Vagina (tissue), 2 donors: ENCODE results near the gene SCN4B.

Experiments used
- CTCF ChIP-seq, 3 experiments: fragments of 450-650 bp in 2 of 3; fragments of 200-600 bp in 1 of 3; sonication (generic) in 1 of 3; IDR thresholded peaks; one replicate each; pipeline ENCODE4 v1.5.1; 2017 to 2019; ENCODE audit warnings: antibody characterized with exemption in 3 of 3, mild to moderate bottlenecking in 2 of 3, moderate library complexity in 2 of 3
- POLR2A ChIP-seq, 2 donors: fragments of 450-650 bp; IDR thresholded peaks; one replicate each; pipeline ENCODE4 v1.6.1; 2017; ENCODE audit warnings: antibody characterized with exemption in 2 of 2, mild to moderate bottlenecking in 2 of 2, moderate library complexity in 2 of 2

- TF ChIP-seq POLR2A (IDR thresholded peaks at IDR 0.05) = no peak
- TF ChIP-seq CTCF (IDR thresholded peaks at IDR 0.05) = no peak
Observed at GRCh38 chr11:118157186-118157895, 4.7 kb upstream of the SCN4B start.
